Activated CD8-positive, alpha-beta memory T cell treated with anti-CD3 and anti-CD28 coated beads, Interleukin-2, amount 10 ng/mL, durations not matched to agents 7 days and 5 days (primary cell): ENCODE results near the gene LIX1. TPM values are rescaled to one million over a fixed set of nuclear protein-coding genes. Genes with fewer than 3 reads are reported as not detected.

Experiments
- ATAC-seq: fragments of 150-1000 bp; cut with Tn5 transposase; one replicate; pipeline ENCODE4 v1.10.0; 2021; ENCODE audit warnings: moderate library complexity
- CTCF ChIA-PET: fragments of 350-600 bp; sonication (Branson Sonifier 250); formaldehyde crosslinking; loops from one replicate; lab custom pipeline; 2021; ENCODE audit warnings: antibody characterized with exemption; lab: Charles Lee
- DNase-seq: peaks from one replicate; pipeline ENCODE4 v3.0.0-alpha.2; 2020
- H3K27ac Mint-ChIP-seq: one replicate; pipeline ENCODE4 v1.8.0; 2021; ENCODE audit warnings: mild to moderate bottlenecking, mixed read lengths
- H3K27me3 Mint-ChIP-seq: one replicate; pipeline ENCODE4 v1.8.0; 2021; ENCODE audit warnings: mixed read lengths
- H3K36me3 Mint-ChIP-seq: one replicate; pipeline ENCODE4 v1.8.0; 2021; ENCODE audit warnings: mild to moderate bottlenecking, mixed read lengths
- H3K4me1 Mint-ChIP-seq: one replicate; pipeline ENCODE4 v1.8.0; 2021; ENCODE audit warnings: mixed read lengths
- H3K4me3 Mint-ChIP-seq: one replicate; pipeline ENCODE4 v1.8.0; 2021; ENCODE audit warnings: mild to moderate bottlenecking, moderate library complexity, mixed read lengths
- H3K9me3 Mint-ChIP-seq: one replicate; pipeline ENCODE4 v1.8.0; 2022; ENCODE audit warnings: low read depth, mixed read lengths
- total RNA-seq, 2 experiments: library from RNA; stranded (reverse); gene quantifications; one replicate each; pipeline ENCODE4 v1.2.3, GENCODE V29; 2021

LIX1 gene
- total RNA-seq, 2 experiments from 2014 or later: not detected

- DNase-seq: no peak
- Mint-ChIP-seq H3K9me3 (no peaks in the 10 kb centered on the region), H3K27me3 (peaks cover 7% of the 10 kb centered on the region), H3K4me1 (peaks cover 2% of the 10 kb centered on the region), H3K27ac (no peak overlapping the region), H3K36me3 (no peaks in the 10 kb centered on the region), H3K4me3 (no peak overlapping the region)
- ATAC-seq: no peak
- CTCF ChIA-PET: interaction anchor here (1.9 to 2.3 kb wide), 2 partner anchors 96 to 178 kb away, joined by 8 read pairs; partner anchors contain the start of gene LIX1
Observed at GRCh38 chr5:97047076-97047475, 95.3 kb downstream of the LIX1 start.

GRCh38 chr5:97046270-97046982 lies 96.0 kb downstream of the LIX1 start:
- ATAC-seq (peak; percentile 60), DNase-seq (no peak)
- H3K27me3 Mint-ChIP-seq: peaks cover 3% of the 10 kb centered on the region
- CTCF ChIA-PET: interaction anchor here (1.0 to 2.4 kb wide), 5 partner anchors 49 to 177 kb away, joined by 4 to 9 read pairs (median 8); partner anchors contain the start of gene LIX1
- peaks cover 2% of the 10 kb centered on the region for H3K4me1 Mint-ChIP-seq
- no peak overlapping the region for H3K4me3 Mint-ChIP-seq
- H3K27ac Mint-ChIP-seq: no peak overlapping the region
- H3K9me3 Mint-ChIP-seq: no peaks in the 10 kb centered on the region
- no peaks in the 10 kb centered on the region for H3K36me3 Mint-ChIP-seq

GRCh38 chr5:97044052-97044451 lies 98.4 kb downstream of the LIX1 start:
- H3K9me3 Mint-ChIP-seq: no peaks in the 10 kb centered on the region
- H3K27ac Mint-ChIP-seq: no peak overlapping the region
- H3K4me1 Mint-ChIP-seq: peaks cover 2% of the 10 kb centered on the region
- CTCF ChIA-PET: interaction anchor here (2.4 kb wide), 1 partner anchor 118 kb away, joined by 9 read pairs; no protein-coding TSS in a partner anchor
- no peaks in the 10 kb centered on the region for H3K36me3 Mint-ChIP-seq
- H3K27me3 Mint-ChIP-seq: peaks cover 3% of the 10 kb centered on the region
- ATAC-seq (no peak), DNase-seq (no peak)
- no peak overlapping the region for H3K4me3 Mint-ChIP-seq

- H3K27ac Mint-ChIP-seq: no peak overlapping the region
Observed at GRCh38 chr5:97043511-97043910, 98.9 kb downstream of the LIX1 start.

GRCh38 chr5:97042996-97043395 lies 99.4 kb downstream of the LIX1 start:
- peaks cover 1% of the 10 kb centered on the region for H3K36me3 Mint-ChIP-seq
- H3K27ac Mint-ChIP-seq: no peak overlapping the region
- H3K4me3 Mint-ChIP-seq: no peak overlapping the region
- H3K9me3 Mint-ChIP-seq: no peaks in the 10 kb centered on the region
- ATAC-seq (no peak), DNase-seq (no peak)
- CTCF ChIA-PET: interaction anchor here (1.2 kb wide), 1 partner anchor 119 kb away, joined by 3 read pairs; no protein-coding TSS in a partner anchor
- H3K4me1 Mint-ChIP-seq: peaks cover 2% of the 10 kb centered on the region
- H3K27me3 Mint-ChIP-seq: peaks cover 3% of the 10 kb centered on the region

More at GRCh38 chr5:97043511-97043910, 98.9 kb downstream of the LIX1 start:
- ATAC-seq: no peak
- Mint-ChIP-seq H3K4me1 (peaks cover 2% of the 10 kb centered on the region), H3K4me3 (no peak overlapping the region), H3K9me3 (no peaks in the 10 kb centered on the region), H3K27me3 (peaks cover 3% of the 10 kb centered on the region), H3K36me3 (peaks cover 1% of the 10 kb centered on the region)
- DNase-seq: no peak
- CTCF ChIA-PET: no interaction called here

Other genes with a start within 250 kb of the LIX1 start
- 10 to 100 TPM; 67.4 to 80.4 TPM for gene LNPEP, start 206.5 kb downstream of the LIX1 start, total RNA-seq
- gene RIOK2, start 40.6 kb upstream of the LIX1 start, total RNA-seq: 10 to 100 TPM; 24.7 to 28.0 TPM